ENCODE measurements around the gene IMP3. TPM values are rescaled to one million over a fixed set of nuclear protein-coding genes. Genes with fewer than 3 reads are reported as not detected.
"Not testable (repeated sequence)": the region's sequence is repeated elsewhere in the genome, so short reads cannot be mapped to it uniquely, and the experiment has no call there.

IMP3 gene
- total and polyA plus RNA-seq, 9 of the 15 experiments (the other 6 are each of a cell fraction or from before 2014, with no cell fraction given) = 14.5 to 160 (median 74.4) TPM

DNA sequence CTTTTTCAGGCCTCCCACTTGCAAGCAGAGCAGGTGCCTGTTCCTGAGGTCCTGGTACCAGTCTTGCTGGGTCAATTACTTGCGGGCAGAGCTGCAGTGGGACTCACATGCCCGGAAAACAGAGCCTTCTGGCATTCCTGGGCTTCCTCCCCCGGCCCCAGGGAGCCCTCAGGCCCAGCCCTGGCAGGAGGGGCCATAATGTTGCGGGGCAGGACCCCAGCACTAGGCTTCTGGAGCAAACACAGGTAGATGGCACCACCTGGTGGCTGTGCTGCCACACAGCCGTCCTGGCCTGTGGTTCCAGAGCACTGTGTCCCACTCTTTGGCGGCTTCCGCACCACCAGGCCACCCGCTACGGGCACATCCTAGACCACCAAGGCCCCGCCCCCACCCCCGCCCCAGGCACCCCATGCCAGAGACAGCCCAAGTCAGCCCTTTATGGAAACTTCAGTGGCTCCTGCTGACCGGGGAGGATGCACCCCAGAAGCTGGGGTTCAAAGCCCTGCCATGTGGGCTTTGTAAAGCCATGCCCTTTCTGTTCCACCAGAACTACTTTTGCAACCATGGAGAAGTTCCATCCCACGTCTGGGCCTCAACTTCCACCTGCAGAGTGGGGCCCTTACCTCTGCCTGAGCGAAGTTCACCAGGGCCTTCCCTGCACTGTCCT is 43.8 kb upstream of the IMP3 start:
- POLR2A ChIA-PET; in situ Hi-C loops (cut with MboI); H2AFZ ChIP-seq (ENCODE audit: low read depth, low read length); H3K27ac ChIP-seq (ENCODE audit: extremely low read depth, low read depth, low read length); H3K9ac ChIP-seq (ENCODE audit: insufficient read depth in 1 of 2, low read depth in 2 of 2, low read length in 2 of 2); H3K4me3 ChIP-seq; H4K20me1 ChIP-seq (replicated peaks; ENCODE audit: control insufficient read depth, insufficient read depth, low read length); BruUV-seq (replicated peaks); H3K27me3 ChIP-seq (ENCODE audit: control insufficient read depth in 2 of 2, insufficient read depth in 2 of 2, low read length in 2 of 2); H3K9me3 ChIP-seq (replicated peaks; ENCODE audit: control insufficient read depth, insufficient read depth, low read depth, low read length); H3K9me1 ChIP-seq (ENCODE audit: control insufficient read depth, insufficient read depth, low read length); H3K4me2 ChIP-seq (ENCODE audit: insufficient read depth, low read length); H3K79me2 ChIP-seq (ENCODE audit: control insufficient read depth, insufficient read depth, low read length); H3K36me3 ChIP-seq (ENCODE audit: control insufficient read depth, insufficient read depth, low read length); TF ChIP-seq REST (CRISPR knock-in tag; IDR thresholded peaks at IDR 0.05; ENCODE audit: low read depth): not testable (repeated sequence)
- peaks cover 0 to 30% of the 10 kb centered on the region in 2 experiments; a peak in 3 of 5 replicates for H3K4me1 ChIP-seq (replicated peaks in 1 of 2; ENCODE audit: control insufficient read depth in 2 of 2, insufficient read depth in 2 of 2, low read length in 2 of 2)
- FAIRE-seq (peak; percentile 80), DNase-seq (ENCODE audit: extremely low read depth in 1 of 4, low spot score in 3 of 4) (peak; percentile 75 to 82 (median 78)), ATAC-seq (peak; percentile 93)
- CTCF ChIA-PET (ENCODE audit: low intra/inter-chr PET ratio) = interaction anchor here (0.6 to 2.1 kb wide), 8 partner anchors 42 to 1048 kb away, joined by 3 to 10 read pairs (median 4); partner anchors contain the start of gene IMP3
- intact Hi-C loops (cut with micrococcal nuclease) = loop anchor here (2.0 to 10.0 kb wide), 5 partner anchors 56 to 315 kb away; partner anchors contain the start of genes MAN2C1 and SNUPN
- WGBS (ENCODE audit: insufficient coverage, low coverage, missing lambda C conversion rate) = 11% methylated on average over 8 of the region's 14 CpGs
- TF ChIP-seq YY1 (IDR thresholded peaks at IDR 0.05; ENCODE audit: borderline replicate concordance in 1 of 3, control insufficient read depth in 1 of 3, extremely low read depth in 1 of 3, insufficient read depth in 3 of 3, insufficient read length in 1 of 3, insufficient replicate concordance in 2 of 3, low read depth in 1 of 3, low read length in 2 of 3) (peak in 1 of 3 experiments; percentile 13), STAG1 (CRISPR knock-in tag; IDR thresholded peaks at IDR 0.05; ENCODE audit: borderline replicate concordance) (peak; percentile 85), DEAF1 (CRISPR knock-in tag; IDR thresholded peaks at IDR 0.05) (peak; percentile 18; the same call in 1 of the 2 replicates), SMC3 (conservative IDR thresholded peaks at IDR 0.05; ENCODE audit: insufficient read depth, low read depth, low read length) (peak; percentile 91), REST (IDR thresholded peaks at IDR 0.05; ENCODE audit: borderline replicate concordance) (peak; percentile 67), RB1 (IDR thresholded peaks at IDR 0.05; ENCODE audit: low read depth) (0 out of 2 replicates have a peak, but pooled peaks have one; percentile 34)
- TF ChIP-seq, protein P1, sequence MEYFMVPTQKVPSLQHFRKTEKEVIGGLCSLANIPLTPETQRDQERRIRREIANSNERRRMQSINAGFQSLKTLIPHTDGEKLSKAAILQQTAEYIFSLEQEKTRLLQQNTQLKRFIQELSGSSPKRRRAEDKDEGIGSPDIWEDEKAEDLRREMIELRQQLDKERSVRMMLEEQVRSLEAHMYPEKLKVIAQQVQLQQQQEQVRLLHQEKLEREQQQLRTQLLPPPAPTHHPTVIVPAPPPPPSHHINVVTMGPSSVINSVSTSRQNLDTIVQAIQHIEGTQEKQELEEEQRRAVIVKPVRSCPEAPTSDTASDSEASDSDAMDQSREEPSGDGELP (CRISPR knock-in tag; IDR thresholded peaks at IDR 0.05; ENCODE audit: borderline replicate concordance) = peak; percentile 39; the same call in 1 of the 2 replicates
